ENCODE data around the gene RNASEH2A. TPM values are rescaled to one million over a fixed set of nuclear protein-coding genes. Genes with fewer than 3 reads are reported as not detected.
A peak's percentile ranks its signal among the peaks of the same experiment; 100 is the strongest.

The RNASEH2A gene
- 10 to 100 TPM; 37.0 to 41.4 TPM for total RNA-seq

- Mint-ChIP-seq H3K36me3 (peaks cover 15 to 21% of the 10 kb centered on the region in 2 donors), H3K27ac (peak within 1 kb of the TSS; percentile 91 to 95), H3K9me3 (no peaks in the 10 kb centered on the region)
- peak; percentile 88 to 89 for DNase-seq (ENCODE audit: low spot score in 2 of 2)
- peak; percentile 88 to 92 for ATAC-seq
These were observed at the start of gene RNASEH2A for GRCh38 chr19:12806242-12807081. RNASEH2A (plus strand) TSS chr19:12806584; CDS start chr19:12806674, 90 bp downstream.

- ATAC-seq = peak; percentile 87 to 92
- H3K27ac Mint-ChIP-seq = no peak overlapping the region
- no peaks in the 10 kb centered on the region for H3K36me3 Mint-ChIP-seq
- H3K9me3 Mint-ChIP-seq = no peaks in the 10 kb centered on the region
- peak; percentile 82 to 86 for DNase-seq (ENCODE audit: low spot score in 2 of 2)
These were observed 48.7 kb upstream of the RNASEH2A start for GRCh38 chr19:12757544-12758274.

DNA sequence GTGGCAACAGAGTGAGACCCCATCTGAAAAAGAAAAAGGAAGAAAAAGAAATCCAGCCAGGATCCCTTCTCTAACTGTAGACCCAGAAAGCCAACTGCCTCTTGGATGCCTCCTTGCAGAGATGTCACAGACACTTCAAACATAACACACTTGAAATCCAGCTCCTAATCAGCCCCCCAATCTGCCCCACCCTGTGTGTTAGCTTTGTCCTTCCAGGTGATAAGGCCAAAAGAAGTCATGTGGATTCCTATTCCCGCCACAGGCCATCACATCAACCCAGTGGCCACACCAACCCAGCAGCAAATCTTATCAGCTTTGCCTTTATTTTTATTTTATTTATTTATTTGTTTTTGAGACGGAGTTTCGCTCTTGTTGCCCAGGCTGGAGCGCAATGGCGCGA lies 46.7 kb upstream of the RNASEH2A start:
- ATAC-seq (no peak), DNase-seq (ENCODE audit: low spot score in 2 of 2) (no peak)
- Mint-ChIP-seq H3K36me3 (no peaks in the 10 kb centered on the region), H3K27ac (no peak overlapping the region), H3K9me3 (no peaks in the 10 kb centered on the region)

GRCh38 chr19:12763100-12763499 lies 43.3 kb upstream of the RNASEH2A start:
- DNase-seq (ENCODE audit: low spot score in 2 of 2) = no peak
- Mint-ChIP-seq H3K9me3 (no peaks in the 10 kb centered on the region), H3K36me3 (no peaks in the 10 kb centered on the region), H3K27ac (no peak overlapping the region)
- no peak for ATAC-seq

- Mint-ChIP-seq H3K36me3 (no peaks in the 10 kb centered on the region), H3K27ac (no peak overlapping the region), H3K9me3 (no peaks in the 10 kb centered on the region)
- ATAC-seq = no peak
- DNase-seq (ENCODE audit: low spot score in 2 of 2) = no peak
These were observed 41.7 kb upstream of the RNASEH2A start for GRCh38 chr19:12764698-12765097.

DNA sequence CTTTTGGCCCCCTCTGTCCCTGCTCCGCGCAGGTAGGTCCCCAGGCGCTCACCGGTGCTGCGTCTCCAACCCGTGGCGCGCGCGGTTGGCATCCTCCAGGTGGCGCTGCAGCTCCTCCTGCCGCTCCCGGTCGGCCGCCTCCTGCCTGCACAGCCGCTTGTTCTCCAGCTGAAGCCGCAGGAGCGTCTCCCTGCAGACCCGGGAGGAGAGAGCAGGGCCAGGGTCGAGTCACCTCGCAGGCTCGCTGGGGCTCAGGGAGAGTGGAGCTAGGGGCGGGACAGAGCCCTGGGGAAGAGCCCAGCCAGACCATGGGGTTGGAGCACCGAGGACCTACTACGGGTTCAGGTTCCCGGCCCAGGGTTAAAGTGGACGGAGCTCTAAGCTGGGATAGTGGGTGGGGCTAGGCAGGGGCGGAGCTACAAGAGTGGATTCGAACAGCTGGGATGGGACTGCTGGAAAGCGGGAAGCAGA lies 40.3 kb upstream of the RNASEH2A start:
- no peaks in the 10 kb centered on the region for H3K36me3 Mint-ChIP-seq
- DNase-seq (ENCODE audit: low spot score in 2 of 2) (peak; percentile 82 to 94), ATAC-seq (peak; percentile 91 to 92)
- H3K27ac Mint-ChIP-seq = no peak overlapping the region
- H3K9me3 Mint-ChIP-seq = no peaks in the 10 kb centered on the region

DNA sequence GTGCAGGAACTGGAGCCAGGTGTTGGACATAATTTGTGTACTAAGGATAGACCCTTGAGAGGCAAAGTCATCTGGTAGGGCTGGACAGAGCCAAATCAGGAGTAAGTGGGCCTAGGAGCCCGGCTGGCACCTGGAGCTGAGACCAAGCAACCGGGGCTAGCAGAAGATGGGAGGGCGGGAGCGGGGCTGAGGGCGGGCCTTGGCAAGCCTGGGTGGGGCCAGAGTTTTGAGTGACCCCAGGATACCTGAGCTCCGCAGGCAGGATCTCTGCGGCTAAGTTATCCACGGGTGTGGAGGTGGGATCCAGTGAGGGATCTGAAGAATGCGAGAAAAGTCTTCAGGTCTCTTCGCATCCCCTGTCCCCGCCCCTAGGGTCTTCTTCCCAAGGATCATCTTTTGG lies 39.2 kb upstream of the RNASEH2A start:
- Mint-ChIP-seq H3K27ac (no peak overlapping the region), H3K9me3 (no peaks in the 10 kb centered on the region), H3K36me3 (no peaks in the 10 kb centered on the region)
- ATAC-seq (no peak), DNase-seq (ENCODE audit: low spot score in 2 of 2) (no peak)

GRCh38 chr19:12767666-12768065 lies 38.7 kb upstream of the RNASEH2A start:
- Mint-ChIP-seq H3K9me3 (no peaks in the 10 kb centered on the region), H3K27ac (no peak overlapping the region), H3K36me3 (no peaks in the 10 kb centered on the region)
- no peak for DNase-seq (ENCODE audit: low spot score in 2 of 2)
- no peak for ATAC-seq

- ATAC-seq (peak; percentile 55 to 65), DNase-seq (ENCODE audit: low spot score in 2 of 2) (no peak)
- Mint-ChIP-seq H3K27ac (no peak overlapping the region), H3K36me3 (no peaks in the 10 kb centered on the region), H3K9me3 (no peaks in the 10 kb centered on the region)
These were observed 36.7 kb upstream of the RNASEH2A start for GRCh38 chr19:12769689-12770088.

DNA sequence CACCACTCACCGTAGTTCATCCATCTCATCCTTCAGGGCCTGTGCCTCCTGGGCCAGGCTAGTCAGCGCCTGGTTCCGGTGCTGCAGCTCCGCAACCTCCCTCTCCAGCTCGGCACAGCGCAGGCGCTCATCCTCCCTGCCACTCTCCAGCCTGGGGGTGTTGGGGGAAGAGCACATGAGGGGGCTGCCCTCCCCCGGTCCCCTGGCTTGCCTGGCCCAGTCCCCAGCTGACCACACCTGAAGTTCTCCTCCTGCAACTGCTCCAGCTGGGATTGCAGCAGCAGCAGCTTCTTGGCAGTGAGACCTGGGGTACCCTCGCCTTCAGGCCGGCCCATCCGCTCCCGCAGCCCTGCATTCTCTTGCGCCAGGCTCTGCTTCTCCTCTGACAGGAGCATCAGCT lies 35.5 kb upstream of the RNASEH2A start:
- ATAC-seq (no peak), DNase-seq (ENCODE audit: low spot score in 2 of 2) (no peak)
- H3K36me3 Mint-ChIP-seq = no peaks in the 10 kb centered on the region
- no peak overlapping the region for H3K27ac Mint-ChIP-seq
- H3K9me3 Mint-ChIP-seq = no peaks in the 10 kb centered on the region

GRCh38 chr19:12772323-12772722 lies 34.1 kb upstream of the RNASEH2A start:
- no peak overlapping the region for H3K27ac Mint-ChIP-seq
- ATAC-seq = no peak
- H3K36me3 Mint-ChIP-seq = no peaks in the 10 kb centered on the region
- no peak for DNase-seq (ENCODE audit: low spot score in 2 of 2)
- H3K9me3 Mint-ChIP-seq = no peaks in the 10 kb centered on the region

GRCh38 chr19:12773571-12773970 lies 32.8 kb upstream of the RNASEH2A start:
- no peaks in the 10 kb centered on the region for H3K9me3 Mint-ChIP-seq
- DNase-seq (ENCODE audit: low spot score in 2 of 2) (no peak), ATAC-seq (no peak)
- no peak overlapping the region for H3K27ac Mint-ChIP-seq
- H3K36me3 Mint-ChIP-seq = peaks cover 0 to 4% of the 10 kb centered on the region in 2 donors

- Mint-ChIP-seq H3K27ac (peak within 1 kb of the TSS; percentile 30 to 74), H3K36me3 (peaks cover 0 to 5% of the 10 kb centered on the region in 2 donors), H3K9me3 (no peaks in the 10 kb centered on the region)
- no peak for ATAC-seq
- DNase-seq (ENCODE audit: low spot score in 2 of 2) = no peak
These were observed 31.5 kb upstream of the RNASEH2A start, which contains the start of gene HOOK2 for GRCh38 chr19:12774588-12775555. HOOK2 (minus strand) TSS chr19:12775552; CDS start chr19:12775449, 103 bp downstream.

DNA sequence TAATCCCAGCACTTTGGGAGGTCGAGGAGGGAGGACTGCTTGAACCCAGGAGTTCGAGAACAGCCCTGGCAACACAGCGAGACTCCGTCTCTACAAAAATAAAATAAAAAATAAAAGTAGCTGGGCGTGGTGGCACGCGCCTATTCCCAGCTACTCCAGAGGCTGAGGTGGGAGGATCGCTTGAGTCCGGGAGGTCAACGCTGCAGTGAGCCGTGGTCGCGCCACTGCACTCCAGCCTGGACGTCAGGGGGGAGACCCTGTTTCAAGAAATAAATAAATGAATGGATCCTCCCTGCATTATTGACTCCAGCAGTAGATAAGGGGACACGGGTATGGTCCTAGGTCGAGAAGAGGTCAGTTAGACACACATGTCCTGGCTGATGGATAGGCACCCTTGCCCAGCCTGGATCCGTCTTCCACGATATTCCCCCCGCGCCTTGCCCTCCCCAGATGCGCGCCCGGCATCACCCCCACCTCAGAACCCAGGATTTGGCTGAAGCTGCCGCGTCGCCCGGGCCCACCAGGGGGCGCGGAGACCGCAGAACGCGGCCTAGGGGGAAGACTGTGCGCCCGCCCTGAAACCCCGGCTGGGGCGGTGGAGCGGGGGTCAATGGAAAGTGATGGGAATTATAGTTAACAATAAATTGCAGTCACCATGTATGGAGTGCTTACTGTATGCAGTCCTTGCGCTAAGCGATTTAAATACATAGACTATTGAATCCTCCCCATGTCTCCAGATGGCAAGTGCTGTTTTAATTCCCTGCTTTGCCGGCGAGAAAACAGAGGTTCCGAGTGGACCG lies 29.0 kb upstream of the RNASEH2A start:
- Mint-ChIP-seq H3K27ac (peak overlapping the region; percentile 86 to 87), H3K9me3 (no peaks in the 10 kb centered on the region), H3K36me3 (peaks cover 0 to 5% of the 10 kb centered on the region in 2 donors)
- peak; percentile 81 to 94 for DNase-seq (ENCODE audit: low spot score in 2 of 2)
- peak; percentile 45 to 47 for ATAC-seq

DNA sequence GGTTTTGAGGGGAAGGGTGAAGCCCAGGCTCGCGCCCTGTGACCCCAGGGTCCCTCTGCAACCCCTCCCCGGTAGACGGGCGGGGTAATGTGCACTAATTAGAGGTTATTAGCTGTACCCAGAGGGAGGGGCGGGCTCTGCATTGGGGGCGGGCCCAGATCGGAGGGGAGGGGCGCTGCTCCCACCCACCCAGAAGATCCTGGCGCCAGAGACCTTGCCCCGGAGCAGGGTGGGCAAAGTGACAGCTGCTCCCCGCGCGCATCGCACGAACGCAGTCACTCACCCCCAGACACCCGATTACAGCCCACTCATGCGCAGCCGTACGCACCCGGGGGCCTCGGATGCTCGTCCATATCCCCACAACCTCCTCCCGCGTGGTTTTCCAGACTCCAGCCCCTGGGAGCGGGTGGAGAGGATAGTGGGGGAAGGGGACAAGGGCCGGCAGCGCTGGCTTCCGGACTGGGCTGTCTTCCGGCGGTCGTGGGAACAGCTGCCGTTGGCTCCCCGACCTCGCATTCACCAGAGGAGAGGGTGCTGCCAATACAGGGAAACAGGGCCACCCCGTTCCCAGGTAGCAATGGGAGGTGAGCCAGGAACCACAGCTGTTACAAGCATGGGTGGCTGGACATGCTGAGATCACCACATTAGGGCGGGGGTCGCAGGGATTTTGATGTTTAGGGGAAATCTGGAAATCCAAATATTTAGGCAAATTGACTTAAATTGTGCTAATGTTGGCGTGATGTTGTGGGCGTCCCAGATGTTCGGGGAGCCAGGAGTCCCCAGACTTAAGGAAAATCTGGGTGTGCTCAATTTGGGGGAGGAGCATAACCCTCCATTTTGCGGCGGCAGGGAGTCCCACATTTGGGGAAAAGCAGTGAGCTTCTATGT lies 28.1 kb upstream of the RNASEH2A start:
- ATAC-seq = peak in 1 of 2 donors; percentile 20
- DNase-seq (ENCODE audit: low spot score in 2 of 2) = peak; percentile 54 to 64
- Mint-ChIP-seq H3K9me3 (no peaks in the 10 kb centered on the region), H3K36me3 (peaks cover 0 to 5% of the 10 kb centered on the region in 2 donors), H3K27ac (peak overlapping the region; percentile 86 to 87)
